AML-193 (cell line): Measurements from ENCODE around the gene LRRC74B.
"Not testable (repeated sequence)": the region's sequence is repeated elsewhere in the genome, so short reads cannot be mapped to it uniquely, and the experiment has no call there.

Experiments used
- DNase-seq, 2 experiments: peaks; one replicate each; lab custom pipeline; 2025; lab: John Stamatoyannopoulos, UW

The LRRC74B gene

DNA sequence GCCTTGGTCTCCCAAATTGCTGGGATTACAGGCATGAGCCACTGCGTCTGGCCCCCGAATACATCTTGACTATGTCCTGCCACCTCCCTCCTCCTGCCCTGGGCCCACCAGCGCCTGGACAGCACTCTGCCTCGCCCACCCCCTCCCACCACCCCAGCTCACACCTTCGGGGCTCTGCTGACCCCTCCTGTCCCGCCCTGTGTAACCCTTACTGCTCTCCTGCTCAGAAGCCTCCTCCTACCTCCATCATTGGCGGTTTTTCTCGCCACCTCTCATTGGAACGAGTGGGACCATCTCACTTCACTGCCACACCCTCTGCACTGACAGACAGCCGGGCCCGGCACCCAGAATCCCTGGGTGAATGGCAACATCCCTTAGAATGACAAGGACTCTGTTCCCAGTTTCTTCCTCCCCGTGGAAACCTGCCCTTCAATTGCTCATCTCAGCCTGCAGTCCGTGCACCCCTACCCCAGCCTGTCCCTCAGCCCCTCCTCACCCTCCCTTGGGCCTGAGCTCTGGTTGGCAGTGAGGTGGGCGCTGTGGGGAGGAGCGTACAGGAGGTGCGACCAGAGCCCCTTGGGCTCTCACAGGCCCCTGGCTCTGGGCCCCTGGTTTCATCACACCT lies 32.2 kb downstream of the LRRC74B start:
- no peak for DNase-seq

DNA sequence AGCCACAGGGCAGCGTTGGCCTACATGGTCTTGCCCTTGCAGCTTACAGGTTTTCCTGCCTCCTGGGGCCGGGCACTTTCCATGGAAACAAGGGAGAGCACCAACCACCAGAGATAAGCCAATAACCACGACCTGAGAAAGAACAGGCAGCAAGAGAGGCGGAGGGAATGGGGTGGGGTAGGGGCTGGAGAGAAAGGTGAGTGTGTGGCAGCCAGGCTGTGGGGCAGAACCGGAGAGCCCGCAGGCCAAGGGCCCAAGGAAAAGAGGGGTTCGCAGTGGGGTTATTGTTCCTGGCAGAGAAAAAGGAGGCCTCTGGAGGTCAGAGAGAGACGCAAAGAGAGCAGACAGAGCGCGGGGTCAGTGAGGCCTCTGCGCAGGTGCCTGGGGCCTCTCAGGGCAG lies 33.2 kb downstream of the LRRC74B start:
- no peak for DNase-seq

DNA sequence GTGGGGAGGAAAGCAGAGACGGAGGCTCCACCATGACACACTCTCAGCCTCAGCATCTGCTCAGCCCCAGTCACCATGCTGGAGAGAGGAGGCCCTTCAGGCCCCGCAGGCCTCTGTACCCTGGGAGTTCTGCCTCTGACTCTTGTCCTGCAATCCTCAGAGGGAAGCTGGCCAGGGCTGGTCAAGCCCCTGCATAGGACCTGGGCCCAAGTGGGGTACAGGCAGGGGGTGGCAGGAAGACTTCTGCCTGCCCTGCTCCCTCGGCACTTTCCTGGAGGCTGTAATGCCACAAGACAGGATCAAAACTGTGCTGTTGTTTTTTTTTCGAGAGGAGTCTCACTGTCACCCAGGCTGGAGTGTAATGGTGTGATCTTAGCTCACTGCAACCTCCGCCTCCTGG lies 33.7 kb downstream of the LRRC74B start:
- DNase-seq: no peak

DNA sequence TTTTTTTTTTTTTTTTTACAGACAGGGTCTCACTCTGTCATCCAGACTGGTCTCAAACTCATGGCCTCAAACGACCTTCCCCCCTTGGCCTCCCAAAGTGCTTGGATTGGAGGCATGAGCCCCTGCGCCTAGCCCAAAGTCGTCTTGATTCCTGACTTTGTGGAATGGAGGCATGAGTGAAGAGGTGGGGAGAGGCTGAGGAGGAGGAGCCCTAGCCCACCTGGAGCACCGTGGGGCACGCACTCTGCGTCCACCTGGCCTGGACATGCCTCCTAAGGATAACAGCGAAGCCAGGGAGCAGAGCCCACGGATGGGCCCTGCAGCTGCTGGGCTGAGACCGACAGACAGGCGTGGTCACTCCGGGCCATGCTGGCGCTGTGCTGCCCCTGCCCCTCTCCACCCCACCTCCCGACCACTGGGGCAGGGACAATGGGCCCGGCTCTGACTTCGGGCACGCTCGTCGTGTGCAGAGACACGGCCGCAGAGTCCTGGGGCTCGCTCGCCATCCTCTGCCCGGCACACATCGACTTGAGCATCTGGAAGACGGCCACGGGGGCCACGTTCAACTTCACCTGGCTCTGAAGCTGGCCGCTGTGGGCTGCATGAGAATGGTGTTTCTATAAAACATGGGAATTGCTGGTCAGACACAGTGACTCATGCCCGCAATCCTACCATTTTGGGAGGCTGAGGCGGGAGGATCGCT lies 34.8 kb downstream of the LRRC74B start:
- no peak for DNase-seq

DNA sequence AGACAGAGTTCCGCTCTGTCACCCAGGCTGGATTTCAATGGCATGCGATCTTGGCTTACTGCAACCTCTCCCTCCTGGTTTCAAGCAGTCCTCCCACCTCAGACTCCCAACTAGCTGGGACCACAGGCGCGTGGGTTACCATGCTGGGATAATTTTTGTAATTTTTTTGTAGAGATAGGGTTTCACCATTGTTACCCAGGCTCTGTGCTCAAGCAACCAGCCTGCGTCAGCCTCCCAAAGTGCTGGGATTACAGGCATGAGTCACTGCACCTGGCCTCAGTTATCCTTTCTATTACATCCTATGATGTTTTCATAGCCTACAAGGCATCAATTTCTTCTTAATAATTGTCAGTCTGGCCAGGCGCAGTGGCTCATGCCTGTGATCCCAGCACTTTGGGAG lies 36.5 kb downstream of the LRRC74B start:
- DNase-seq: no peak

DNA sequence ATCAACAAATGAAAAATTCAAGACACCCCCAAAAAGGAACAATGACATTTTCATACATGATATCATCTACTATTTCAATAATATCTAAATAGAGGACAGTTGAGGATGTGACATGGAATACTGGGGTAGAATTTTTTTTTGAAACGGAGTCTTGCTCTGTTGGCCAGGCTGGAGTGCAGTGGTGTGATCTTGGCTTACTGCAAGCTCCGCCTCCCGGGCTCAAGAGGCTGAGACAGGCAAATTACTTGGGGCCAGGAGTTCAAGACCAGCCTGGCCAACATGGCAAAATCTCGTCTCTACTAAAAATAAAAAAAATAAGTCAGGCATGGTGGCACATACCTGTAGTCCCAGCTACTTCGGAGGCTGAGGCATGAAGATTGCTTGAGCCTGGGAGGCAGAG lies 41.4 kb downstream of the LRRC74B start:
- no peak for DNase-seq

DNA sequence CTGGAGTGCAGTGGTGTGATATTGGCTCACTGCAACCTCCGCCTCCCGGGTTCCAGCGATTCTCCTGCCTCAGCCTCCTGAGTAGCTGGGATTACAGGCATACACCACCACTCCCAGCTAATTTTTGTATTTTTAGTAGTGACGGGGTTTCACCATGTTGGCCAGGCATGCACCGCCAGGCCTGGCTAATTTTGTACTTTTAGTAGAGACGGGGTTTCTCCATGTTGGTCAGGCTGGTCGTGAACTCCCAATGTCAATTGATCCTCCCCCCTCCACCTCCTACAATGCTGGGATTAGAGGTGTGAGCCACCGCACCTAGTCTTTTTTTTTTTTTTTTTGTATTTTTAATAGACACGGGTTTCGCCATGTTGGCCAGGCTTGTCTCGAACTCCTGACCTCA lies 42.2 kb downstream of the LRRC74B start:
- DNase-seq: not testable (repeated sequence)

DNA sequence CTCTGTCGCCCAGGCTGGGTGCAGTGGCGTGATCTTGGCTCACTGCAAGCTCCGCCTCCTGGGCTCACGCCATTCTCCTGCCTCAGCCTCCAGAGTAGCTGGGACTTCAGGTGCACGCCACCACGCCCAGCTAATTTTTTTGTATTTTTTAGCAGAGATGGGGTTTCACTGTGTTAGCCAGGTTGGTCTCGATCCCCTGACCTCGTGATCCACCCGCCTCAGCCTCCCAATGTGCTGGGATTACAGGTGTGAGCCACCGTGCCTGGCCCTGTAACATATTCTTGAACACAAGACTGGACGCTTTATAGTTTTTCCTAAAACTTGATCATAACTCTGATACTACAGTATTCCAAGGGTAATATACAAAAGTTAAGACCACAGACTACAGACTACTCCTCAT lies 45.5 kb downstream of the LRRC74B start:
- not testable (repeated sequence) for DNase-seq

DNA sequence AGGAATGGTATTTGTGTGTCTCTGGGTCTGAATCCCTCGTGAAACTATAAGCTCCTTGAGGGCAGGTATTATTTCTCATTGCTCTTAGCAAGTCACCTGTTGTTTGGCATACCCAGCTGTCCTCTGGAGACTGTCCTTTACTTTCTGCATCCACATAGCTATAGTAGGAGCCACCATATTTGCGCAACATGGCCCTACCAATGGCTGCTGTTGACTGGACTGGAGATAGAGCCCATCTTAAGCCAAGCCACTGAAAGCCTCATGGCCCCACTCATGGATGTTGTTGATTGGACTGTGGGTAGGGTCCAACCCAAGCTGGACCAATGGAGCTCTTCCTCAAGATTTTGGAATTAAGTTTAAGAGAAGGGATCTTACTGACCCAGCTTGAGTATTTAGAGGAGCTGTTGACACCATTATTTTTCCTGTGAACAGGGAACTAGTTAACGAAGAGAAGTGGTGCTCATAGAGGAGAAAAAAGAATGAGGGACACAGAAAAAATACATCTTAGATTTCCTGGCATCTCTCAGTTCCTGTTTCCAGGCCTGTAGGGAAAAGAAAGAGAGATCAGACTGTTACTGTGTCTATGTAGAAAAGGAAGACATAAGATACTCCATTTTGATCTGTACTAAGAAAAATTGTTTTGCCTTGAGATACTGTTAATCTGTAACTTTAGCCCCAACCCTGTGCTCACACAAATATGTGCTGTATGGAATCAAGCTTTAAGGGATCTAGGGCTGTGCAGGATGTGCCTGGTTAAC lies 47.2 kb downstream of the LRRC74B start:
- no peak for DNase-seq

DNA sequence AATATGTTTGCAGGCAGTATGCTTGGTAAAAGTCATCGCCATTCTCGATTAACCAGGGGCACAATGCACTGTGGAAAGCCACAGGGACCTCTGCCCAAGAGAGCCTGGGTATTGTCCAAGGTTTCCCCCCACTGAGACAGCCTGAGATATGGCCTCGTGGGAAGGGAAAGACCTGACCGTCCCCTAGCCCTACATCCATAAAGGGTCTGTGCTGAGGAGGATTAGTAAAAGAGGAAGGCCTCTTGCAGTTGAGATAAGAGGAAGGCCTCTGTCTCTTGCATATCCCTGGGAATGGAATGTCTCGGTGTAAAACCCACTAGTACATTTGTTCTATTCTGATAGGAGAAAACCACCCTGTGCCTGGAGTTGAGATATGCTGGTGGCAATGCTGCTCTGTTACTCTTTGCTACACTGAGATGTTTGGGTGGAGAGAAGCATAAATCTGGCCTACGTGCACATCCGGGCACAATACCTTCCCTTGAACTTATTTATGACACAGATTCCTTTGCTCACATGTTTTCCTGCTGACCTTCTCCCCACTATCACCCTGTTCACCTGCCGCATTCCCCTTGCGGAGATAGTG lies 47.9 kb downstream of the LRRC74B start:
- DNase-seq: not testable (repeated sequence)

DNA sequence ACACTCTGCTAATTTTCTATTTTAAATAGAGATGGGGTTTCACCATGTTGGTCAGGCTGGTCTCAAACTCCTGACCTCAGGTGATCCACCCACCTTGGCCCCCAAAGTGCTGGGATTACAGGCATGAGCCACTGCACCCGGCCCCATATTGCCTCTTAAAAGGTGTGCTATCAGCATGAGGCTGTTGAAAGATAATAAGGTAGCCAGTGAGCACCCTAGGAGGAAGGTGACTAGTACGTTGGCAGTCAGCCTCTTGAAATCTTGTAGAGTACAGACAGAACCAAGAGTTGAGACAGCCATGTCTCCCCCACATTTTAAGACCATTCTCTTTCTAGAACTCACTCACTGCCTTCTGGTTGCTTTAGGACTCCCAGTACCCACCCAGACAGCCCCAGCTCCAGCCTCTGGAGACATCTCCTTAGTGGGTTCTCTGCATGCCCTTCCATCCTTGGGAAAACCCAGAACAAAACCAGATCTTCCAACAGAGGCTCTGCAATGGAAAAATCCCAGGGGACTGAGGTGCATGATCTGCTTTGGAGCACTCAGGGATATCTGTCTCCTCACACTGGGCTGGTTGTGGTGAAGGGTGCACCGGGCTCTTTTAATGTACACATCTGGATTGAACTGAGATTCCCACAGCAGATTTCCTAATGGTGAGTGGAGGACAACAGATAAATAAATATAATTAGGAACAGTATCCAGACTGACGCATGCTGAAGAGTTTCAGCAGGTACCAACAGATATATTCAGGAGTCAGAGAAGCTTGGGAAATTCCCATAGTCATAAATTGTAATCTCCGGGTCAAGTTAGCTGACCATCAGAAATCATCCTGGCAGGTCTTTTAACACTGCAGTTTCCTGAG lies 49.4 kb downstream of the LRRC74B start:
- DNase-seq: no peak

DNA sequence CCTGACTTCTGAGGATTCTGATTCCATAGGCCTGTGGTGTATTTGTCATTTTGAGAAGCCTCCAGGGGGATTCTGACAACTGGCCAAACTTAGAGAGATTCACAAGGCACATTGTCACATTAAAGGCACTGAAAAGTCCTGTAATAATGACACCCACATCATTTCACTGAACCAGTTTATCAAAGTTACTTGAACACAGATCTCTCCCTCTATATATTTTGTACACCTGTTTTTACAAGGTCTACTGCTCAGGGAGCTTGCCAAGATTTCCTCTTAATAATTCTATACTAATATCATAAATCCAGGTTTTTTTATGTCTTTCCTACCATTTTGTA lies 50.0 kb downstream of the LRRC74B start:
- no peak for DNase-seq

DNA sequence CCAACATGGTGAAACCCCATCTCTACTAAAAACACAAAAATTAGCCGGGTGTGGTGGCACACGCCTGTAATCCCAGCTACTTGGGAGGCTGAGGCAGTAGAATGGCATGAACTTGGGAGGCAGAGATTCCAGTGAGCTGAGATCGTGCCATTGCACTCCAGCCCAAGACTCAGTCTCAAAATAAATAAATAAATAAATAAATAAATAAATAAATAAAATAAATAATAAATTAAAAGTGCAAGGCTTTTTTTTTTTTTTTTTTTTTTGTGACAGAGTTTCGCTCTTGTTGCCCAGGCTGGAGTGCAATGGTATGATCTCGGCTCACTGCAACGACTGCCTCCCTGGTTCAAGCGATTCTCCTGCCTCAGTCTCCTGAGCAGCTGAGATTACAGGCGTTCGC lies 51.1 kb downstream of the LRRC74B start:
- DNase-seq: not testable (repeated sequence)

DNA sequence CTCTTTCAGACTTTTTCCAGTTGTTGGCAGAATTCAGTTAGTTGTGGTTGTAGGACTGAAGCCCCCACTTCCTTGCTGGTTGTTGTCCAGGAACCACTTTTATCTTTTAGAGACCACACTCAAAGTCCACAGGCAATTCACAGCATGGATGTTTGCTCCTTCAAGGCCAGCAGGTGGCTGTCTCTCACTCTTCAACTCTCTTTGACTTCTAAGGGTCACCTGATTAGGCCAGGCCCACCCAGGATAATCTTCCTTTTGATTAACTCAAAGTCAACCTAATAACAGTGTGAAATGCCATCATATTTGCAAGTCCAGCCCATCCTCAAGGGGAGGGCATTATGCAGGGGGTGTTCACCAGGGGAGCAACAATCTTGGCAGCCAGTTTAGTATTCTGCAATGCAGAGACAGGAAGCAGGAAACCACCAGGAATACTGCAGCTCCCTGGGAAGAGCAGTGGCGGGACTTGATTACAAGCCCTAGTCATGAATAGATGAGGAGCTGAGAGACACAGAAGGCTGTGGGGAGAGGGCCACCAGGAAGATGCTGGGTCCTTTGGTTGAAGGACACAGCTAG lies 52.4 kb downstream of the LRRC74B start:
- no peak for DNase-seq

DNA sequence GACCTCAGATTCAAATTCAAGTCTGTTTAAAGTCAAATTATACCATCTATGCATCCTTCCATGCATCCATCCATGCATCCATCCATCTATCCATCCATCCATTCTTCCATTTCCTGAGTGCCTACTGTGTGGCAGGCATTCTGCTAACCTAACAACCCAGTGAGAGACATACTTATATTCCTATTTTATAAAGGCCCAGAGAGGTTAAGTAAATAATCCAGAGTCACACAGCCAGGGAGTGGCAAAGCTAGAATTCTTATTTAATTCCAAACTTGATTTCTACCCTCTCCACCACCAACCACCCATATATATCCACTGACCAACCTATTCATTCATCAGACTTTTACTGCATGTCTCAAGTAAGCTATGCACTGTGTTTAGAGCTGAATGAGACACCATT lies 53.8 kb downstream of the LRRC74B start:
- DNase-seq: no peak

DNA sequence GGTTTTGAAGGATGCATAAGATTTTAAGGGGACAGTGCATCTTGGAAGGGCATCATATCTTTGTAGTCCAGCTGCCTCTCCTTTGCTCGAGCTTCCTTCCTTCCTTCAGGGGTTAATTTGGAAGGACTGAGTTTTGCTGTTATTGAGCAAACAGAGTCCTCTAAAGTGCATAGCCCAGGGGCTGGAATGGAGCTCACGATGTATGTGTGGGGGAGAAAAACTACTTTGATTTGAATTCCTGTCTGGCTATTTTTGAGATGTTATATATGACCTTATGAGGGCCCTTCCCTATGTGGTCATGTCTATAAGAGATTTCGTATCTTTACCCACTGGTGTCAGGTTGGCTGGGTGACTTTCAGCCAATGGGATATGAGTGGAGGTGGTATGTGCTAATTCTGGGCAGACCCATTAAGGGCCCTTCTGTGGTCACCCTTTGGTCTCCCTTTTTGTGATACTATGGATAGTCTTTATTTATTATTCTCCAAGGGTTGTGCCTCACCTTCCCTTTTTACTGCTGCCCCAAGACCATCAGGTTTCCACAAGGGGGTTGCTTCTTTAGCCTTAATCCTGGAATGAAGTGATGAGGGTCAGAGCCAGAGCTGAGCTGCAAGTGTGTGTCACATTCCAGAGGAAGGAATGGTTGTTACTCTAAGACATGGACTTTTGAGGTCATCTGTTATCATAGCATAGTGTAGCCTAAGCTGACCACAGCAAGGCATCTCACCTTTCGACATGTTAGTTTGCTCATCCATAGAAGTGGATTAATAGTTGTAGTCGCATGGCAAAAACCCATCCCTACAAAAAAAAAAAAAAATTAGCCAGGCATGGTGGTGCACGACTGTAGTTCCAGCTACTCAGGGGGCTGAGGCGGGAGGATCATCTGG lies 54.6 kb downstream of the LRRC74B start:
- DNase-seq: no peak

DNA sequence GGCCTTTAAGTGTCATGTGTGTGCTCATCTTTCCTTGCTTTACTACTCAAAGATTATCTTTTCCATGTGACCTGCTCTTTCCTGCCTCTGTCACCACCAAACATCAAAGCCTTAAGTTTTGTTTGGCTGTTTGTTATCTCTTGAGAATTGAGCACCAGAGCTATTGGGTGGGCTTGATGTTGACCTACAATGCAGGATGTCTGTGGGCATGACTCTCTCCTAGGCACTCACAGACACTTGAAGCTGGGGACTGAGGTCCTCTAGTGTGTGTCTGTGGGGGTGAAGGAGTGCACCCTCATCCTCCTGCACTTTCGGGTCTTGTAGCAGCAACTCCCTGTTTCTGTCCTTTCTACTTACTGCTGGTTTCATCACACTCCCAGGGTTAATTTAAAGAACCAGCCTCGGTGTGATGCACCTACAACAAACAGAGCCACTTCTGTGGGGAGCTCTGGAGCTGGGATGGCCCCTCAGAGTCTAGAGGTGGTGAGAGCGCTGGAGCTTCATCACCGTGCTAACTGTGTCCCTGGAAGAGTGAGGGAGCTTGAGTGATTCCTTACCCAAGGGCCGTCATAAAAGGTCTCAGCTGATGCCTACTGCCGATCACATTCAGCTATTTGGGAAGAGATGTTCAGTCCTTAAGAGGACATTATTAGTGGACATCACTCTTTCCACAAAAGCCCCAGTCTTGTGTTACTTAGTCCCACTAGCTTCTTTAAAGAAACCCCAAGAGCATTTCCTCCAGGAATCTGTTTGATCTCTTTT lies 56.3 kb downstream of the LRRC74B start:
- DNase-seq: no peak

DNA sequence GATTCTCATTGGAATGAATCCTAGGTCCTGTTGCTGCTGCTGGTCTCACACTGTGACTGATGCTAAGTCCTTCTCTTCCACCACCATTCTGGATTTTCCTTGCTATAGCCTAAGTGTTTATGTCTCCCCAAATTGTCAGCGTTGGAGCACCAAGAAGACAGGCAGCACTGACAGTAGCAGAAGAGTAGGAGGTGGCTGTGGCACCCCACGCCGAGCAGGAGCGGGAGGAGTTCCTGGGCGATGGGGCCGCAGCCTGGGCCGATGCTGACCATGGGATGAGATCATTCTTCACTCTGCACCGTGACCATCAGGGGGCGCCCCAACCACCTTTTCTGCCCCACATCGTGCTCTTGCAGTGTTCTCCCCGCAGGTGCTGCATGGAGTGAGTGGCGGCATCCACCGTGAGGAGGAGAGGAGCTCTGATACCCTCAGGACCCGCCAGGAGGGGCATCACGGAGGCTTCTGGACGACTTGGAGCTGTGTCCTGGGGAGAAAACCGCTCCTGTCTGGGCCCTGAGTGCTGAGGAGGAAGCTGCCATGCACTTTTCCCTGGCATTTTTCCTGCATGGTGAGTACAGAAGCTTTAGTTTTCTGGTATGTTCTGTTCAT lies 57.0 kb downstream of the LRRC74B start:
- peak; percentile 38 to 62 for DNase-seq

DNA sequence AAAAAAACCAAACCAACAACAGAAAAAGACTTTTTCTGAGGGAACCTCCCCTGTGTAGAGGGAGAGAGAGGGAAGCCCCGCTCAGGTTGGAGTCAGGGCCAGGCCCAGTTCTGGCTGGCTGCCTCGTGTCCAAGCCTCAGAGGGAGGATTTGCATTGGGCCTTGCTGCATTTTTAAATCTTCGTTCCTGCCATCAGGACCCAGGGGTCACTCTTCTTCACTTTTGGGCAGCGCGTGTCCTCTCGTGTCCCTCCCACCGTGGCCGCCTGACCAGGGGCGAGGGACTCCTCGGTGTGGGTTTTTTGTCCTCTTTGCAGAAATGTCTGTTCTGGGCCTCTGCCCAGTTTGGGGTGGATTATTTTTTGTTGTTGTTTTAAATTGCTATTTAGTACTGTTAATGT lies 57.9 kb downstream of the LRRC74B start:
- DNase-seq: no peak
